GM23338 (cell line): ENCODE data around the gene GALNT15.

Experiments
- CTCF ChIP-seq, 2 experiments: fragments of 200-600 bp in 1 of 2; sonication (generic) in 1 of 2; conservative IDR thresholded peaks; 2 replicates each; pipeline versions ENCODE4 v1.5.1 to v1.6.1; 2016 to 2017; ENCODE audit warnings: antibody characterized with exemption in 2 of 2, low read depth in 2 of 2, mild to moderate bottlenecking in 2 of 2, moderate library complexity in 1 of 2
- EZH2 ChIP-seq: fragments of 200-600 bp; sonication (generic); IDR thresholded peaks from one replicate; pipeline ENCODE4 v1.8.0; 2017; ENCODE audit warnings: antibody characterized with exemption, mild to moderate bottlenecking, low read depth; ENCODE audit not compliant: unreplicated experiment
- POLR2AphosphoS5 ChIP-seq: IDR thresholded peaks from 2 replicates; pipeline ENCODE4 v1.6.1; 2016; ENCODE audit warnings: antibody characterized with exemption, low read depth
- REST ChIP-seq: IDR thresholded peaks from one replicate; pipeline ENCODE4 v1.6.1; 2018; ENCODE audit warnings: antibody characterized with exemption; ENCODE audit not compliant: unreplicated experiment

DNA sequence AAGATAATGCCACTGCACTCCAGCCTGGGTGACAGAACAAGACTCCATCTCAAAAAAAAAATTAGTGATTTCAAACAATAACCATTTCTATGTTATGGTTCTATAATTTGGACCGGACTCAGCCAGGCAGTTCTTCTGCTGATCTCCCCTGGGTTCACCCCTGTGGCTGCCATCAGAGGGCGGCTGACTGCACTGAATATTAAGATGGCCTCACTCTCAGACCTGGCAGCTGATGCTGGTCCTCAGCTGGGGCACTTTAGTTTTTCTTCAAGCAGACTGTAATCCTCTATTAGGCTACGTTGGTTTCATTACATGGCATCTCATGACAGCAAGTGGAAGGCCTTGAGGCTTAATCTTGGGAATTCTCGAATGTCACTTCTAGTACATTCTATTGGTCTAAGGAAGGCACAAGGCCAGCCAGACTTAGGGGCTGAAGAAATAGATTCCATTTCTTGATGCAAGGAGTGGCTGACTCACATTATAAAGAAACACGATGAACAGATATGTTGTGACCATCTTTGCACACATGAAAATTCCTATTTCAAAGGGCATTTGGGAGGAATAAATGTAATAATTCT is 12.8 kb downstream of the GALNT15 start:
- TF ChIP-seq CTCF (conservative IDR thresholded peaks at IDR 0.05; ENCODE audit: low read depth in 2 of 2) (0 out of 4 replicates have a peak, but pooled peaks of 1 of the 2 experiments have one; percentile 11), REST (no peak), EZH2 (no peak), POLR2AphosphoS5 (no peak)
